Hepatocyte (in vitro differentiated cells): Measurements from ENCODE around the gene CSF2RB.

Source experiments
- EZH2 ChIP-seq: fragments of 200-600 bp; sonication (generic); IDR thresholded peaks from 2 replicates; pipeline ENCODE4 v1.6.1; 2016; ENCODE audit warnings: antibody characterized with exemption, mild to moderate bottlenecking, borderline replicate concordance
- EZH2phosphoT487 ChIP-seq: fragments of 200-600 bp; sonication (generic); IDR thresholded peaks from one replicate; pipeline ENCODE4 v1.6.1; 2018; ENCODE audit warnings: antibody characterized with exemption, mild to moderate bottlenecking, low read depth, moderate library complexity; ENCODE audit not compliant: unreplicated experiment, severe bottlenecking
- TF ChIP-seq, protein P1 (sequence below): fragments of 200-600 bp; sonication (generic); IDR thresholded peaks from 2 replicates; pipeline ENCODE4 v1.5.1; 2016; ENCODE audit warnings: antibody characterized with exemption, mild to moderate bottlenecking; ENCODE audit not compliant: poor library complexity

DNA sequence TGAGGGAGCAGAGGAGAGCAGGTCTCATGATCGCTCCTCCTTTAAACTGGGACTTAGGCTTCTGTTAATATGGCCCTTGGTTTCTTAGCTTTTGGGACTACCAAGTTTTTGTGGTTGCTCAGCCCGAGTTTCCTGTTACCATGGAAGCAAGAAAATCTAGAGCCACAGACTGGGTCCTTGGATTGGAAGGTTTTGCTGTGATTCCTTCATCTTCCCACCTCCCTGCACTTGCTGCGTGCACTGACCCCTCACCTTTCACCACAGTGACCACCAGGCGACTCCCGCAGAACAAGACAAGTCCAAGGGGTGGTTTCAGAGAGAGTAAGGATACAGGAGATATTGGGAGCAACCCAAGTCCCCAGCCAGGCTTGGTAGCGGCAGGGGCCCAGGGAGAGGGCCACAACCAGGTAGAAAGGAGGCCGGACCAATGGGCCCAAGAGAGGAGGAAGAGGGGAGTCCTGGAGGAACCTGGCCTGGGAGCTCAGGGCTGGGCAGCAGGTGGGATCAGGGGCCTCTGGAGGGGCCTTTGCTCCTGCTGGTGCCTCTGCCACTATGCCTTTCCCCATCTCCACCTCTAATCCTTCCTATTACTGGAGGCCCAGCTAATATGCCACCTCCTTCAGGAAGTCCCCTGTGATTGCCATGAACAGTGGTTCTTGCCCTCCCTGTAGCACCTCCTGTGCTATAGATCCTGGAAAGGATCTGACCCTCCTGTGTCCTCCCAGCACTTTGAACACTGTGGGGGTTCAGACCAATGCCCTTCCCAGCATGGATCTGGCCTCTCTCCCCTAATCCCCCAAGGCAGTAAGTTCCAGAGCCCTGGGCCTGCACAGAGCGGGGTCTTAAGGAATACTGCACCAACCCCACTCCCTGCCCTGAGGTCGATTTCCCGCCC, 21.2 kb downstream of the CSF2RB start:
- TF ChIP-seq, protein P1, sequence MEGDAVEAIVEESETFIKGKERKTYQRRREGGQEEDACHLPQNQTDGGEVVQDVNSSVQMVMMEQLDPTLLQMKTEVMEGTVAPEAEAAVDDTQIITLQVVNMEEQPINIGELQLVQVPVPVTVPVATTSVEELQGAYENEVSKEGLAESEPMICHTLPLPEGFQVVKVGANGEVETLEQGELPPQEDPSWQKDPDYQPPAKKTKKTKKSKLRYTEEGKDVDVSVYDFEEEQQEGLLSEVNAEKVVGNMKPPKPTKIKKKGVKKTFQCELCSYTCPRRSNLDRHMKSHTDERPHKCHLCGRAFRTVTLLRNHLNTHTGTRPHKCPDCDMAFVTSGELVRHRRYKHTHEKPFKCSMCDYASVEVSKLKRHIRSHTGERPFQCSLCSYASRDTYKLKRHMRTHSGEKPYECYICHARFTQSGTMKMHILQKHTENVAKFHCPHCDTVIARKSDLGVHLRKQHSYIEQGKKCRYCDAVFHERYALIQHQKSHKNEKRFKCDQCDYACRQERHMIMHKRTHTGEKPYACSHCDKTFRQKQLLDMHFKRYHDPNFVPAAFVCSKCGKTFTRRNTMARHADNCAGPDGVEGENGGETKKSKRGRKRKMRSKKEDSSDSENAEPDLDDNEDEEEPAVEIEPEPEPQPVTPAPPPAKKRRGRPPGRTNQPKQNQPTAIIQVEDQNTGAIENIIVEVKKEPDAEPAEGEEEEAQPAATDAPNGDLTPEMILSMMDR = no peak
- TF ChIP-seq EZH2 = no peak
- no peak for TF ChIP-seq EZH2phosphoT487
